HL-60 (cell line): ENCODE measurements around the gene LAMA2.

Source experiments
- DNase-seq, 2 experiments: peaks; one replicate each; pipeline ENCODE4 v3.0.0-alpha.2; 2010 to 2020; ENCODE audit warnings: low read depth in 1 of 2, low spot score in 1 of 2
- H3K27ac ChIP-seq: fragments of 250-450 bp; sonication (Bioruptor Pico); replicated peaks from 2 replicates; pipeline ENCODE4 v1.5.1; 2020; ENCODE audit warnings: mild to moderate bottlenecking, moderate library complexity
- H3K27me3 ChIP-seq: fragments of 250-450 bp; sonication (Bioruptor Pico); 2 replicates; pipeline ENCODE4 v1.5.1; 2021; ENCODE audit warnings: mild to moderate bottlenecking, moderate library complexity; ENCODE audit not compliant: insufficient read depth, poor library complexity, severe bottlenecking
- H3K4me3 ChIP-seq: replicated peaks from 2 replicates; pipeline ENCODE4 v1.5.1; 2011; ENCODE audit warnings: mild to moderate bottlenecking, control low read depth, low read length; ENCODE audit not compliant: insufficient read depth
- CTCF ChIP-seq: IDR thresholded peaks from one replicate; pipeline ENCODE4 v1.5.1; 2011; ENCODE audit warnings: low read length, control low read depth, inconsistent platforms; ENCODE audit not compliant: insufficient read depth
- GABPA ChIP-seq: IDR thresholded peaks from 2 replicates; pipeline ENCODE4 v1.6.1; 2012; ENCODE audit warnings: low read depth
- POLR2AphosphoS5 ChIP-seq: IDR thresholded peaks from 2 replicates; pipeline ENCODE4 v1.6.1; 2012; ENCODE audit warnings: low read depth
- REST ChIP-seq: IDR thresholded peaks from 2 replicates; pipeline ENCODE4 v1.6.1; 2012; ENCODE audit warnings: low read depth; ENCODE audit not compliant: insufficient replicate concordance
- SPI1 ChIP-seq: IDR thresholded peaks from 2 replicates; pipeline ENCODE4 v1.6.1; 2012; ENCODE audit warnings: low read depth, mild to moderate bottlenecking, borderline replicate concordance

The LAMA2 gene

GRCh38 chr6:129026601-129027000, 143.7 kb downstream of the LAMA2 start:
- Histone ChIP-seq H3K27ac (no peak overlapping the region), H3K27me3 (no peaks in the 10 kb centered on the region), H3K4me3 (no peak overlapping the region)
- no peak for DNase-seq
- no peak for TF ChIP-seq REST
- no peak for TF ChIP-seq GABPA
- TF ChIP-seq CTCF: no peak
- TF ChIP-seq SPI1: no peak
- no peak for TF ChIP-seq POLR2AphosphoS5

GRCh38 chr6:129029778-129030177, 146.8 kb downstream of the LAMA2 start:
- DNase-seq: no peak
- H3K4me3 ChIP-seq: no peak overlapping the region
- no peaks in the 10 kb centered on the region for H3K27me3 ChIP-seq

GRCh38 chr6:129030215-129030614, 147.3 kb downstream of the LAMA2 start:
- H3K4me3 ChIP-seq: no peak overlapping the region
- no peaks in the 10 kb centered on the region for H3K27me3 ChIP-seq
- no peak for DNase-seq
- TF ChIP-seq CTCF (no peak), REST (no peak), GABPA (no peak), SPI1 (no peak), POLR2AphosphoS5 (no peak)
- H3K27ac ChIP-seq: no peak overlapping the region

More at GRCh38 chr6:129029778-129030177, 146.8 kb downstream of the LAMA2 start:
- no peak for TF ChIP-seq POLR2AphosphoS5
- TF ChIP-seq GABPA: no peak
- TF ChIP-seq SPI1: no peak
- TF ChIP-seq REST: no peak
- TF ChIP-seq CTCF: no peak
- H3K27ac ChIP-seq: no peak overlapping the region
